ENCODE results near the gene CD68.

DNA sequence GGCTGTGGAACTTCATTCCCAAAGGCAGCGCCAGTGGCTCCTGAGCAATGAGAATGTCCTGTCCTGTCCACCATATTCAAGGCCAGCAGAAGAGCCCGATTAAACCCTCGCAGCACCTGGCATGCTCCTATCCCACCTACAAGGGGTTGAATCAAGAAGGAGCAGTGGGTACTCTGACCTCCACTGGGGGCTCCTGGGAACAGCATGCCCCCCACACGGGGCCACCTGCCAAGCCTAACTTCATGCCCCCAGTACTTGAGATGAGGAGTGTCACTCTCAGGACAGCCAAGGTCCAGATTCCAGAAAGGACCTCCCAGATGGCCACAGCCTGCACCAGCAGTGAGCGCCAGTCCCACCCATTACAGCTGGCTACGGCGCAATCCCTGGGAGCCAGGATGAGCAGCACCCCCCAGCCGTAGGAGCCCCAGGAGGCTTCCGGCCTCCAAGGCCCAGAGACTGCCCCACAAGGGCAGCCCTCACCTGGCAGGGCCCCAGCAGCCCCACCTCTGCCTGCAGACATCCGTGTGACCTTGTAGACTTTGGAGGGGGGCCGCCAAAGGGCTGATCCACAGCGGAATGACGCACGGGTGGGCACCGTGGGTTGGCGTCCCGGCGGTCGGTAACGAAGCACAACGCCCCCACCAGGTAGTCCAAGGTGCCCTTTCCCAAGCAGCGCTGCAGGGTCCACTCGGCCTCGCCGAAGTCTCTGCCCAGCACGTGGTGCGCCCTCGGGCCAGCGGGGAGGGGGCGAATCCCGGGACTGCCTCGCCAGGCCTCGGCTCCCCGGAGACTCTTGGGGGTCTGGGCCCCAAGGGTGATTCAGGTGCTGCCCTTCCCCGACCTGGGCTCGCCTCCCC, 3.2 kb downstream of the CD68 start:
- TF ChIP-seq, protein P1, sequence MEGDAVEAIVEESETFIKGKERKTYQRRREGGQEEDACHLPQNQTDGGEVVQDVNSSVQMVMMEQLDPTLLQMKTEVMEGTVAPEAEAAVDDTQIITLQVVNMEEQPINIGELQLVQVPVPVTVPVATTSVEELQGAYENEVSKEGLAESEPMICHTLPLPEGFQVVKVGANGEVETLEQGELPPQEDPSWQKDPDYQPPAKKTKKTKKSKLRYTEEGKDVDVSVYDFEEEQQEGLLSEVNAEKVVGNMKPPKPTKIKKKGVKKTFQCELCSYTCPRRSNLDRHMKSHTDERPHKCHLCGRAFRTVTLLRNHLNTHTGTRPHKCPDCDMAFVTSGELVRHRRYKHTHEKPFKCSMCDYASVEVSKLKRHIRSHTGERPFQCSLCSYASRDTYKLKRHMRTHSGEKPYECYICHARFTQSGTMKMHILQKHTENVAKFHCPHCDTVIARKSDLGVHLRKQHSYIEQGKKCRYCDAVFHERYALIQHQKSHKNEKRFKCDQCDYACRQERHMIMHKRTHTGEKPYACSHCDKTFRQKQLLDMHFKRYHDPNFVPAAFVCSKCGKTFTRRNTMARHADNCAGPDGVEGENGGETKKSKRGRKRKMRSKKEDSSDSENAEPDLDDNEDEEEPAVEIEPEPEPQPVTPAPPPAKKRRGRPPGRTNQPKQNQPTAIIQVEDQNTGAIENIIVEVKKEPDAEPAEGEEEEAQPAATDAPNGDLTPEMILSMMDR (IDR thresholded peaks at IDR 0.05; ENCODE audit: low read length): no peak
- TF ChIP-seq EZH2phosphoT487 (IDR thresholded peaks at IDR 0.05; ENCODE audit: low read length): no peak
